A549 treated with RU486 at 1 μM for 4 hours (cell line): ENCODE data around the gene CYLD. TPM values are rescaled to one million over a fixed set of nuclear protein-coding genes. Genes with fewer than 3 reads are reported as not detected.

Source experiments
- total RNA-seq: library from RNA; stranded (reverse); fragments of 200-300 nt; extraction: Qiagen RNA extraction; gene quantifications from 5 replicates; pipeline ENCODE4 v1.2.3, GENCODE V29; 2022; ENCODE audit warnings: low read depth

Gene CYLD
- total RNA-seq, result 10.1 to 17.6 TPM (median 15.6 TPM) in 5 replicates

DNA sequence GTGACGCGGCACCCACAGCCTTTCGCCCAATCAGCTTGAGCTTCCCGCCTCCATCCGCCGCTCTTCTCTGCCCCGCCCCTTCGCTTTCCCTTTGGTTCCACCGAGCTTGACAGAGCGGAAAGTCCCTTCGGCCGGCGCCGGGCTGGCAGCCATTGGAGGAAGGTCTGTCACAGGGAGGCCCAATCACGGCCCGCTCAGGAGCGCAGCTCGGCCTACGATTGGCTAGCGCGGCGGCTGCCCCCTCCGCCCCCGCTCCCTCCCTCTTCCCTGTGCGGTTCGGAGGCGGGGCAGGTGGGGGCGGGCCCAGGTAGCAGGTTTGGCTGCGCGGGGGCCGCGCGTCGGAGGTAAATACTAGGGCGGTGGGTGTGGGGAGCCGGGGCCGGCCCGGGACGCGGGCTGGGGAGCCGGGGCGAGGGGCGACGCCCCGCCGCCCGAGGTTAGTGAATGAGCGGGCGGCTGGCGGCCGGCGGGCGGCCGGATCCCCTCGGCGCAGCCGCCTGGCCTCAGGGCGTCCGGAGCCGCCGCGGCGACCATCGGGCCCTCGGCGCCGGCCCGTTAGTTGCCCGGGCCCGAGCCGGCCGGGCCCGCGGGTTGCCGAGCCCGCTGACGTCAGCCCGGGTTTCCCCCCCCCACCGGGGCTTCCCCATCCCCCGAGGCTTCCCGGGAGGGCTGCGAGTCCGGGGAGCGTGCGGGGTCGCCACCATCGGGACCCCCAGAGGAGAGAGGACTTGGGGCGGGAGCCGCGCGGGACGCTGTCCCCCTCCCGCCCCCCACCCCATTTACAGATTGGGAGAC lies at the start of gene CYLD:
TSS of gene CYLD (plus strand) at position 306 of the 795 bp plus-strand sequence. CDS start 7,613 bp downstream, outside the sequence.

DNA sequence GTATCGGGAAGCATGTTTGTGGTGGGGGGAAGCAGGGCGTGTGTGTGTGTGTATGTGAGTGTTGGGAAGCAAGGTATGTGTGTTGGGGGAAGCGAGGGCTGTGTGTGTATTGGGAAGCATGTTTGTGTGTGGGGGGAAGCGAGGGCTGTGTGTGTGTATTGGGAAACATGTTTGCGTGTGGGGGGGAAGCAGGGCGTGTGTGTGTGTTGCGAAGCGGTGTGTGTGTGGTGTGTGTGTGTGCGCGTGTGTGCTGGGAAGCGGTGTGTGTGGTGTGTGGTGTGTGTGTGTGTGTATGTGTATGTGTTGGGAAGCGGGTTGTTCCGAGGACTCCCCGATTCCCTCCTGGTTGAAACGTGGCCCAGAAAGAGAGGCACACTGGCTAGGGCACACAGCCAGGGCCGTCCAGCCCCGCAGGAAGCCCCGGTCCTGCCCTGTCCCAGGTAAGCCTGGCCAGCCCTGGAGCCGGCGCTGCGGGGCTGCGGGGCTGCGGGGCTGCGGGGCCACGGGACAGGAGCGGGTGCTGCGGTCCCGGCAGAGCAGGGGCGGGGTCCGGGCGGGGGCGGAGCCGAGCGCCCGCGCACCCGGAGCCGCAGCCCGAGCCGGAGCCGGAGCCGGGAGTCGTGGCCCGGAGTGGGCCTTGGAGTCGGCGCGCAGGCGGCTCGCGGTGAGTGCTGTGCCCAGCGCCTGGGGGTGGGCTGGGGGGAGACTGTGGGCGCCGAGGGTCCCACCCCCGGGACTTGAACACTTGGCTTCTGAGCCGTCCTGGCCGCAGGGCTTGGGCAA lies 48.7 kb upstream of the CYLD start, which contains the start of gene NOD2:
TSS of gene NOD2 (plus strand) at position 608 of the 783 bp plus-strand sequence. CDS start 5,890 bp downstream, outside the sequence.

Other genes starting within 250 kb of the CYLD start
- 0.09 to 0.67 TPM (median 0.54 TPM) in 5 replicates for gene NKD1, start 193.7 kb upstream of the CYLD start, total RNA-seq
- gene SNX20, start 60.8 kb upstream of the CYLD start, total RNA-seq, result not detected in 5 replicates
- gene NOD2, start 48.5 kb upstream of the CYLD start, total RNA-seq, result not detected in 5 replicates